A549 treated with AZD9567 at 1 μM for 4 hours (cell line): Measurements from ENCODE around the gene RCHY1. TPM values are rescaled to one million over a fixed set of nuclear protein-coding genes. Genes with fewer than 3 reads are reported as not detected.

Experiments used
- total RNA-seq: library from RNA; stranded (reverse); fragments of 200-300 nt; extraction: Qiagen RNA extraction; gene quantifications from 5 replicates; pipeline ENCODE4 v1.2.3, GENCODE V29; 2022; ENCODE audit not compliant: insufficient read depth

RCHY1 gene
- total RNA-seq: 7.4 to 17.4 TPM (median 14.9 TPM) in 5 replicates

GRCh38 chr4:75514131-75514948, at the start of gene RCHY1, which contains the start of gene THAP6:
TSS of gene RCHY1 (minus strand) at chr4:75514403. CDS start at chr4:75514286, 117 bp downstream.
TSS of gene THAP6 (plus strand) at chr4:75514473. CDS start at chr4:75515453, 980 bp downstream.

DNA sequence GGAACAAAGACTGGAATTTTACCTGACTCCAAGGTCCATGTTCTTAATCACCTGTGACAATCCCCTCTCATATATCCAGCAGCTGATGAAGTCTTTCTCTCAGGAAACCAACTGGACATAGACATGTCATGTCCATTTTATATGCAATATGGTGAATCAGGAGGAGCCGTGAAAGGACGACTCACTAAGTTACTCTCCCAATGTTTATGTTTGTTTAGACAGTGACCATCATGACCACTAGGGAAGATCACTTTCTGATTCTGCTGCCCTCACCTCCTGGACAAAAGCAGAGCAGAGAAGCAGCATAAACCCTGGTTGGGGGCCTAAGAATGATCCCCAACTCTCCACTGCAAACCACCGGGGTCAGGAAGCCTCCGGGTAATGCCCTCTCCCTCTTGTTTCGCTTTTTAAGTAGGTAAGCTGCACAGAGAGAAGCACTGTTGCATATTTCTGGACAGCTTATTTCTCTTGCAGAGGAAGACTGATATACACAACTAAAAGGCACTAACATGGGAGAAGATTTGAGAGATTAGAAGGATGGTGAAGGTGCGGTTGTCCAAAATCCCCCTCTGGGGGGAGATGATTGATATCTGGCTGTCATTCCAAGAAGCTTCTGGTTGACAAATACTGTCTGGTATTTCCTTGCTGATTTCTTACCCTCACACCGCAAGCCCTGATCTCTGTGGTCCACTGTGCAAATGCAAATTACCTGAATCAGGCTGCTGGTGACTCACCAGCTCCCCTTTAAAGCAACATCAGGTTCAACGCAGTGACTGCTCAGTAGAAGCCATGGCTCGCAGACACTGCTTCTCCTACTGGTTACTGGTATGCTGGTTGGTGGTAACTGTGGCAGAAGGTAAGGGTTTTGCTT, 41.3 kb upstream of the RCHY1 start, which contains the start of gene ODAPH:
Gene ODAPH, plus strand, starts transcription at position 773 of the 871 bp plus-strand sequence. Its CDS starts 17 bp downstream, at position 790.

Other genes with a start within 250 kb of the RCHY1 start
- gene THAP6, start 70 bp upstream of the RCHY1 start, total RNA-seq: 5.0 to 7.6 TPM (median 6.4 TPM) in 5 replicates
- gene ODAPH, start 41.7 kb upstream of the RCHY1 start, total RNA-seq: 0.12 to 0.17 TPM in 2 of 5 replicates, not detected in the others
- 0.49 to 2.1 TPM (median 0.70 TPM) in 5 replicates for gene CDKL2, start 116.1 kb upstream of the RCHY1 start, total RNA-seq
- 70.1 to 98.1 TPM (median 79.5 TPM) in 5 replicates for gene G3BP2, start 159.0 kb upstream of the RCHY1 start, total RNA-seq
- gene USO1, start 210.2 kb upstream of the RCHY1 start, total RNA-seq: 21.1 to 33.5 TPM (median 24.3 TPM) in 5 replicates